GM18858 (cell line): ENCODE data around the gene BLNK.

ENCODE experiments used
- ATAC-seq: cut with Tn5 transposase; IDR thresholded peaks from one replicate; pipeline ENCODE4 v1.9.1; 2021; ENCODE audit not compliant: unreplicated experiment

BLNK gene

GRCh38 chr10:96289218-96289910, 18.0 kb upstream of the BLNK start:
- no peak for ATAC-seq

GRCh38 chr10:96288151-96288621, 16.8 kb upstream of the BLNK start:
- peak; percentile 62 for ATAC-seq

- peak; percentile 55 for ATAC-seq
These were observed 16.2 kb upstream of the BLNK start for GRCh38 chr10:96287392-96288105.

GRCh38 chr10:96285331-96285752, 14.0 kb upstream of the BLNK start:
- no peak for ATAC-seq

DNA sequence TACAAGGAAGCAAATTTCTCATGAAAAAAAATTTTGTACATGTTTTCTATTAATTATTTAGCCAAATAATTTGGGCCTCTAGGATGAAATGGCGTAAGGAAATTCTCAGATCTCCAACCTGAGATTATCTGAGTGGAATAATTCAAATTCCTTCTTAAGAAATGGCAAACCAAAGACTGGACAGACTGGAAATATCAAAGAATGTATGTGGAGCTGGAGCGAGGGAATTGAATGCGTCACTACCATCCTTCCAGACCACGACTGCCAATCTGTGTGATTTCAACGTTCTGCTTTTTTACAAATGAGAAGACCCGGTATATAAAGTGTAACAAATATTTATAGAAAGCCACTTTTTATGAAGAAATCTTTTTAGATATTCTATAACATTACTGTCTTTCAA, 12.4 kb upstream of the BLNK start:
- ATAC-seq: no peak

- ATAC-seq: no peak
These were observed 12.0 kb upstream of the BLNK start for GRCh38 chr10:96283351-96283750.

DNA sequence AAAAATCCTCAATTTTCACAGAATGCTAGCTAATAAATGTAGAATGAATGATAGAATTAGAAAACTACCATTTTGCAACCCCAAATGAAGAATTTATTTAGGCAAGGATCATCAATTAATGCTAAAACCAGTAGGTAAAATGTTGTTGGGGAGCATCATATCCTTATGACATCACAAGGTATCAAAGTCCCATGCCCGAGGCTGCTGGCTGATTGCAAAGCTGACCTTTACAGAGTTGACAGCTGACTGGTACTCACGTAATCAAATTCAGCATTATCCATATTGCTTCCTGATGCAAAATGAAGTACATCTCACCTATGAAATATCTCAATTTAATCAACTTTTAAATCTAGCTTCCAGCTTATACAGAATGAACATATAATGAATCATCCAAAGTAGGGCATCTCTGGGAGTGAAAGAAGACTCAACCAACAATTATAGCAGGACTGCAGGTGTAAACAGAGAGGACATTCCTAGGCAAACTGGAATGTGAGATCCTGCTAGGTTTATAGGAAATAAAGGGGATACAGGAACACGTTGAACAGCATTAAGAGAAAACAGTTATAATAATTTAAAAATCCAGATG, 10.2 kb upstream of the BLNK start:
- ATAC-seq: no peak

- ATAC-seq: no peak
These were observed 9.5 kb upstream of the BLNK start for GRCh38 chr10:96280859-96281258.

DNA sequence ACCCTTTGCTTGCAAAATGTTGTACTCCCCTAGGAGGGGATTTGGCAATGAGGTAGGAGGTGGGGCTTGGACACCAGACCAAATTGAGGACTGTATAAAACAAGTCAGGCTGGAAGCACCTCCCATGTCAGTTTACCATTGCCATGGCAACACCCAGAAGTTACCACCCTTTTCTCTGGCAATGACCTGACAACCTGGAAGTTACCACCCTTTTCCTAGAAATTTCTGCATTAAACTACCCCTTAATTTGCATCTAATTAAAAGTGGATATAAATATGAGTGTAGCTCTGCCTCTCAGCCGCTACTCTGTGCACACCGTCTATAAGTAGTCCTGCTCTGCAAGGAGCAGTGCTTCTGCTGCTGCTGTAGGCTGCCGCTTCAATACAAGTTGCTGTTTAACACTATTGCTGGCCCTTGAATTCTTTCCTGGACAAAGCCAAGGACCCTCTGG, 7.8 kb upstream of the BLNK start:
- ATAC-seq: no peak

DNA sequence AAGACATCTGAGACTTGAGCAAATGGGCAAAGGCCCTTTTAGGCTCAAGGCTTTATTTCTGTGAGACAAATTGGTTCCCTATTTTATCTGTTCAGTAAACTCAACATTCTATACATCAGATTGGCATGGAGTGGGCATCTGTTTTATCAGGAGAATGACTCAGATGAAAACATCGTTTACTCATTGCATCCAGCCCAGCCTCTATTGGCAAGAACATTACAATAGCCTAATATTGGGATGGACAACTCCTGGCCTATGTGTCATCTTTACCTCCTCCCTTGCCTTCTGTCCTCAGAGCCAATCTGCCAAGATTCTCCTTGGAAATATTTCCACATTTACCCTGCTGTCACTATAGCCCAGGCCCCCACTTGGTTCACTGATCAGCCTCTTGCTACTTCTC, 5.5 kb upstream of the BLNK start:
- ATAC-seq: no peak

GRCh38 chr10:96276426-96276825, 5.1 kb upstream of the BLNK start:
- ATAC-seq: no peak

- no peak for ATAC-seq
These were observed 4.5 kb upstream of the BLNK start for GRCh38 chr10:96275685-96276418.

GRCh38 chr10:96272316-96273280, 1.2 kb upstream of the BLNK start:
- ATAC-seq: no peak

DNA sequence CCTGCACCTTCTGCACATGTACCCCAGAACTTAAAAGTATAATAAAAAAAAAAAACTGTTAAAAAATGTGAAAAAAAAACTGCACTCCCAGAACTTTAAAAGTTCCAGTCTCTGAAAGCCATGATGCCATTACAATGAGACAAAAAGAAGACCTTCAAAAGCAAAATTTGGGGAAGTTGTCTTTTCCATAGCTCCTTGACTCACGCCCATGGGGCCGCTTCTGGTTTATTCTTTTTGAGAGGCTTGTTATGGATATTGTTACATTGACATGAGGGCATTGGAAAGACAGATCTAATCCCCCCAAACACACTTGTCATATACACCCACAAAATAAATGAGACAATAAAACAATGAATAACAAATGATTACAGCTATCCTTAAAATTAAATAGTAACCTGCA, 798 bp downstream of the BLNK start:
- no peak for ATAC-seq

DNA sequence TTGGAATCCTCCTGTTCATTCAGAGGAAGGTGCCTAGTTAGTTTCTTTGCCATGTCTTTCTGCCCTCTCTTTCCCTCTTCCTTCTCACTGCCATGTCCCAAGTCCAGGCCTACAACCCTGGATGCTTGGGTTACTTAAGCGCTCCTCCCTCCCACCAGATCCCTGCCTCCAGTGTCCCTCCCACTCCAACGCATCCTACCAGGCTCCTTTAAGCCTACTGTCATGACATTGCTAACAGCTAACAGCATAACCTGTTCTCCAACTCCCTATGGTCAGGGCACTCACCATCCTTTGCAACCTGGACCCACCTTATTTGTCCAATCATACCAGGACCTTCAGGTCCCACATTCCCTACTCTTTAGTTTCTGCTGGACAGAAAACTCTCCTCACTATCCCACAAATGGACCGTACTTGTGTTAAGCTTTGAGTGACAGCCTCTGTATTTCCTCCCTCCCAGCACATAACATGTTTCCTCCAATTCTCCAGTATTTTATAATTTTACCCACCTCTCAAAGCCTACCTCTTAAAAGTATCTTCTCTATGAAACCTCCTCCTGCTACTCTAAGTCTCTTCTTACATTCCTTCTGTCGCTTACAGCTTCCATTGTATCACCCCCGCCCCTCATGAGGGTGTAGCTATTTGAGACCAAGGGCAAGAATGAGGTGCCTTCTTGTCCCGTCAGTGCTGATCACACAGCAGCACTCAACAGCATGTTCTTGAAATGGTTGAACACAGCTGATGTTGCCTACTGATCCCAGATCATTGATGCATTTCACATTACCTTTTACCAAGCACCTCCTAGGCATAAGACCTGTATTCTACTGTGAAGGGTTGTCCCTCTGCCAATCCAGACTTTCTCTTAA, 1.7 kb downstream of the BLNK start:
- ATAC-seq: no peak

- no peak for ATAC-seq
These were observed 2.9 kb downstream of the BLNK start for GRCh38 chr10:96268341-96268909.

- no peak for ATAC-seq
These were observed 4.1 kb downstream of the BLNK start for GRCh38 chr10:96267234-96267705.

DNA sequence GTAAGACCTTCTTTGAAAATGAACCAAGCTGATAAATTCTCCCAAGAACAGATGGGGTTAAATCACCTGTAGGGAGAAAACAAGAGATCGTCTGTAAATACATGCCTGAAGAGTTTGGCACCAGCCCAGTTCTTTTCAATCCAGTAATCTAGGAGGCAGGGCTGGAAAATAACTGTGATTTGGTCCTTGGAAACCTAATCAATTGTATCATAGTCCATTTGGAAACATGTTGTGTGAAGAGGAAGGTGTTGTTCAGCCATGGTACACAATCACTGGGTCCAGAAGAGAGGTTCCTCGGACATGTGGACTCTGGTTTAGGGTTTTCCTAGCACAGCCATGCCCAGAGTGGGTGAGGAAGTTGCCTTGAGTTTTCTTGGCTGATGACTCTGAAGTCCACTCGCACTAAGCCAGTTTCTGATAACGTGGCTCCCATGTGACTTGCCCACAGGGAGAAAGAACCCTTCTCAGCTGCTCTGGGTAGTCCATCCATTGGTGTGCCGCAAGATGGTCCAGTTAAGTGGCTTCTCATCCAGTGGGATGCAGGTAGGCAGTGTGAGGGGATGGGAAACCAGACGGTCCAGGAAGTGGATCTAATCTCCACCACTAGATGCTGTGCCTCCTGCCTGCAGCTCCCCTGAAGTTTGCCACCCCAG, 5.1 kb downstream of the BLNK start:
- ATAC-seq: no peak
